ENCODE results near the gene SLC35G4.

DNA sequence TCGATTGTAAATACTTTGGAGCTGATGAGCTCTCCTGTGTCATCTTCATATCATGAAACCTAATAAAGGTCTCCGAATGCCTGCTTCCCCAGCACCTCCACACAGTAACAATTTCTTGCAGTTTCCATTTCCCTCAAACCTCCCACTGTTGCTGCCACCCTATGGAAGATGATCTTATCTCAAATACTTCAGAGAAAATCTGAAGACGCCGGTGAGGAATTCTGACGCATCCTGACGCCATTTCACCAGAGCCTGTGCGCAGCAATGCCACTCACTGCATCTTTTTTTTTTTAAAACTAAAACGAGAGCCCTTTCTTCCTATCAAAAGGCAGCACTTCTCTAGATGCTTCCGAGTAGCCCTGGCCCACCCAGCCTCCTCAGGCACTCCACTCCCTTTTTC, 47.8 kb downstream of the SLC35G4 start:
- no peak for TF ChIP-seq POLR2AphosphoS5 (IDR thresholded peaks at IDR 0.05; ENCODE audit: low read depth, low read length)
- no peak for TF ChIP-seq TAF1 (IDR thresholded peaks at IDR 0.05; ENCODE audit: borderline replicate concordance, insufficient read depth, low read length)
- TF ChIP-seq, protein P1, sequence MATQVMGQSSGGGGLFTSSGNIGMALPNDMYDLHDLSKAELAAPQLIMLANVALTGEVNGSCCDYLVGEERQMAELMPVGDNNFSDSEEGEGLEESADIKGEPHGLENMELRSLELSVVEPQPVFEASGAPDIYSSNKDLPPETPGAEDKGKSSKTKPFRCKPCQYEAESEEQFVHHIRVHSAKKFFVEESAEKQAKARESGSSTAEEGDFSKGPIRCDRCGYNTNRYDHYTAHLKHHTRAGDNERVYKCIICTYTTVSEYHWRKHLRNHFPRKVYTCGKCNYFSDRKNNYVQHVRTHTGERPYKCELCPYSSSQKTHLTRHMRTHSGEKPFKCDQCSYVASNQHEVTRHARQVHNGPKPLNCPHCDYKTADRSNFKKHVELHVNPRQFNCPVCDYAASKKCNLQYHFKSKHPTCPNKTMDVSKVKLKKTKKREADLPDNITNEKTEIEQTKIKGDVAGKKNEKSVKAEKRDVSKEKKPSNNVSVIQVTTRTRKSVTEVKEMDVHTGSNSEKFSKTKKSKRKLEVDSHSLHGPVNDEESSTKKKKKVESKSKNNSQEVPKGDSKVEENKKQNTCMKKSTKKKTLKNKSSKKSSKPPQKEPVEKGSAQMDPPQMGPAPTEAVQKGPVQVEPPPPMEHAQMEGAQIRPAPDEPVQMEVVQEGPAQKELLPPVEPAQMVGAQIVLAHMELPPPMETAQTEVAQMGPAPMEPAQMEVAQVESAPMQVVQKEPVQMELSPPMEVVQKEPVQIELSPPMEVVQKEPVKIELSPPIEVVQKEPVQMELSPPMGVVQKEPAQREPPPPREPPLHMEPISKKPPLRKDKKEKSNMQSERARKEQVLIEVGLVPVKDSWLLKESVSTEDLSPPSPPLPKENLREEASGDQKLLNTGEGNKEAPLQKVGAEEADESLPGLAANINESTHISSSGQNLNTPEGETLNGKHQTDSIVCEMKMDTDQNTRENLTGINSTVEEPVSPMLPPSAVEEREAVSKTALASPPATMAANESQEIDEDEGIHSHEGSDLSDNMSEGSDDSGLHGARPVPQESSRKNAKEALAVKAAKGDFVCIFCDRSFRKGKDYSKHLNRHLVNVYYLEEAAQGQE (IDR thresholded peaks at IDR 0.05; ENCODE audit: insufficient read depth in 1 of 2, low read depth in 2 of 2, low read length in 2 of 2): no peak

All from PFSK-1 (cell line).